Naive B cell (primary cell): ENCODE data around the gene ITIH1. TPM values are rescaled to one million over a fixed set of nuclear protein-coding genes. Genes with fewer than 3 reads are reported as not detected.

ENCODE experiments used
- ATAC-seq, 2 donors: fragments of 150-1000 bp; cut with Tn5 transposase; 2 replicates each; pipeline ENCODE4 v1.10.0; 2021; ENCODE audit warnings: low read depth in 2 of 2, mild to moderate bottlenecking in 2 of 2, moderate library complexity in 2 of 2
- DNase-seq: peaks from one replicate; pipeline ENCODE4 v3.0.0; 2022
- H3K27ac Mint-ChIP-seq, 6 donors: one replicate each; pipeline ENCODE4 v1.8.0; 2020 to 2022; ENCODE audit warnings: mild to moderate bottlenecking in 6 of 6, mixed read lengths in 6 of 6, moderate library complexity in 5 of 6, inconsistent platforms in 2 of 6
- H3K27me3 Mint-ChIP-seq, 3 donors: one replicate each; pipeline ENCODE4 v1.8.0; 2021 to 2022; ENCODE audit warnings: mixed read lengths in 3 of 3, mild to moderate bottlenecking in 1 of 3
- H3K36me3 Mint-ChIP-seq, 2 donors: one replicate each; pipeline ENCODE4 v1.8.0; 2020 to 2022; ENCODE audit warnings: mixed read lengths in 2 of 2, inconsistent platforms in 1 of 2, mild to moderate bottlenecking in 1 of 2
- H3K4me1 Mint-ChIP-seq, 3 donors: one replicate each; pipeline ENCODE4 v1.8.0; 2020 to 2022; ENCODE audit warnings: mixed read lengths in 3 of 3, inconsistent platforms in 1 of 3, mild to moderate bottlenecking in 1 of 3, moderate library complexity in 1 of 3
- H3K4me3 Mint-ChIP-seq, 8 donors: one replicate each; pipeline ENCODE4 v1.8.0; 2020 to 2022; ENCODE audit warnings: mild to moderate bottlenecking in 8 of 8, mixed read lengths in 8 of 8, moderate library complexity in 8 of 8, inconsistent platforms in 2 of 8
- H3K9me3 Mint-ChIP-seq, 7 donors: one replicate each; pipeline ENCODE4 v1.8.0; 2020 to 2022; ENCODE audit warnings: mixed read lengths in 7 of 7, mild to moderate bottlenecking in 5 of 7, inconsistent platforms in 2 of 7, moderate library complexity in 1 of 7
- polyA plus RNA-seq, 6 donors: library from polyadenylated mRNA; unstranded; fragments of 300-500 nt; fragmentation: Illumina TruSeq; gene quantifications; one replicate each; pipeline ENCODE4 v1.2.3, GENCODE V29; 2021; ENCODE audit warnings: low read depth in 6 of 6

ITIH1 gene
- polyA plus RNA-seq, 6 donors from 2014 or later = 1.7 to 3.7 TPM; not detected in 4

DNA sequence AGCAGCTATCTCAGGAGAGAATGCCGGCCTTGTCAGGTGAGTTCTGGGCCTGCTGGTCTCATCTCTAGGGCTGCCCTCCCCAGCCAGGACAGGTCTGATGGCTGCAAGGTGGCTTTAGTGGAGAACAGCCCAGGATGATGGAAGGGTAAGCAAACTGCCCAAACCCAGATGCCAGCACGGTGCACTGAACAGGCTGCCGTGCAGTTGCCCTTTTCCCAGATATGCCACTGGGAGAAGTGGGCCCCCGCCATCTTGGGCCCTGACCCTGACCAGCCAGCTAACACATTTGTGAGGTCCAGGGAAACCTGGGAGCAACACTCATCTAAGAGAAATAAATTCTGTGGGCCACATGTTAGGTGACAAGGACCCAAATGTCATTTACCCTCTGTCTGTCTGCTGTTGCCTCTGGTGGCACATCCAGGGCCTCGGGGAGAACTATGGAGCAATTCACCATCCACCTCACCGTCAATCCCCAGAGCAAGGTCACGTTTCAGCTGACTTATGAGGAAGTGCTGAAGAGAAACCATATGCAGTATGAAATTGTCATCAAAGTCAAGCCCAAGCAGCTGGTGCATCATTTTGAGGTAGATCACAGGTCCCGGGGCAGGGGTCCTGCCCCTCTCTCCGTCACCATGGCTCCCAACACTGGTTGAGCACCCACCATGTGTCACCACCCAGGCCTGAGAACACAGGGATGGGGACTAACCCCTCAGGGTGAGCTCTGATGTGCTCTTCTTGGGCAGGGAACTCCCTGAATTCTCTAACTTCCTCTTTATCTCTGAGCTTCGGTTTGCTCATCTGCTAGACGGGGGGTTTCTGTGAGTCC, 1.8 kb downstream of the ITIH1 start:
- Mint-ChIP-seq H3K36me3 (no peaks in the 10 kb centered on the region), H3K4me3 (peak overlapping the region in 7 of 8 donors; percentile 18 to 85 (median 34)), H3K27me3 (no peaks in the 10 kb centered on the region), H3K27ac (peak overlapping the region; percentile 96 to 100 (median 98)), H3K4me1 (peaks cover 16 to 26% (median 20%) of the 10 kb centered on the region in 3 donors), H3K9me3 (peaks cover 0 to 2% (median 0%) of the 10 kb centered on the region in 7 donors)
- peak; percentile 84 for DNase-seq
- ATAC-seq = peak; percentile 93 to 97

DNA sequence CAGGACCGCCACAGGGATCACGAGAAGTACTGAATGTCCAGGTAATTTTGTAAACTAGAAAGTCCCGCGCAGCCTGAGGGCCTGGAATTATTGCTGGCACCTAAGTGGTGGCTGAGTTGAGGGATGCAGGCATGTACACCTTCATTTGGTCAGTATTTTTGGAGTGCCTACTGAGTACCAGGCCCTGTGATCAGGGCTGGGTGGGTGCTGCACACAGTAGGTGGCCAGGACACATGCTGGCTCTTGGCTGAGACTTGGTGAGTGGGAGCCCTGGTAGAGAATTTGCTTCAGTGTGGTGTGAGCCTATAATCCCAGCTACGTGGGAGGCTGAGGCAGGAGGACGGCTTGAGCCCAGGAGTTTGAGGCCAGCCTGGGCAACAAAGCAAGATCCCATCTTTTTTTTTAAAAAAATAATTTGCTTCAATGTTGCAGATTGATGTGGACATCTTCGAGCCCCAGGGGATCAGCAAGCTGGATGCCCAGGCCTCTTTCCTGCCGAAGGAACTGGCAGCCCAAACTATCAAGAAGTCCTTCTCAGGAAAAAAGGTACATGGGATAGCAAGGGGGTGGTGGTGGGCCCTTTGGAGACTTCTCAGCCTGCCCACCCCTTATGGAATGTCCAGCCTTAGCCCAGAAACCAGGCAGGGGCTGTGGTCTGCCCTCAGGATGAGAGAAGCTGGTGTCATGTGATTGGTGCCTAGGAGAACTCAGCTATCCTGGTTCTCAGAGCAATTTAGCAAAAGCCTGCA, 2.6 kb downstream of the ITIH1 start:
- DNase-seq = no peak
- H3K9me3 Mint-ChIP-seq = peaks cover 0 to 2% (median 0%) of the 10 kb centered on the region in 7 donors
- H3K36me3 Mint-ChIP-seq = no peaks in the 10 kb centered on the region
- peak overlapping the region in 6 of 8 donors; percentile 18 to 80 (median 29) for H3K4me3 Mint-ChIP-seq
- H3K27ac Mint-ChIP-seq = peak overlapping the region; percentile 96 to 100 (median 98)
- H3K4me1 Mint-ChIP-seq = peaks cover 16 to 26% (median 20%) of the 10 kb centered on the region in 3 donors
- no peak for ATAC-seq
- no peaks in the 10 kb centered on the region for H3K27me3 Mint-ChIP-seq

DNA sequence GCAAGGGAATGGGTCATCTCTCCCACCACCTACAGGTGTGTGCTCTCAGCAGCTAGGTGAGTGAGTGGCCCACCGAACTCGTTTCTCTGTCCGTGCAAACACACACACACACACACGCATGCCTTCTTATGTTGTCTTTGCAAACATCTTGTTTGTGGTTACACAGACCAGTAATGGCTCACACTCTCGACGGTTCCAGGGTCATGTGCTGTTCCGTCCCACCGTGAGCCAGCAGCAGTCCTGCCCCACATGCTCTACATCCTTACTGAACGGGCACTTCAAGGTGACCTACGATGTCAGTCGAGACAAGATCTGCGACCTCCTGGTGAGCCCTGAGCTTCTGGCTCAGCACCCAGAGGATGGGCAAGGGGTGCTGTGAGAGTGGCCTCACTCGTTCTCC, 4.3 kb downstream of the ITIH1 start:
- Mint-ChIP-seq H3K27me3 (no peaks in the 10 kb centered on the region), H3K36me3 (no peaks in the 10 kb centered on the region)
- DNase-seq = no peak

DNA sequence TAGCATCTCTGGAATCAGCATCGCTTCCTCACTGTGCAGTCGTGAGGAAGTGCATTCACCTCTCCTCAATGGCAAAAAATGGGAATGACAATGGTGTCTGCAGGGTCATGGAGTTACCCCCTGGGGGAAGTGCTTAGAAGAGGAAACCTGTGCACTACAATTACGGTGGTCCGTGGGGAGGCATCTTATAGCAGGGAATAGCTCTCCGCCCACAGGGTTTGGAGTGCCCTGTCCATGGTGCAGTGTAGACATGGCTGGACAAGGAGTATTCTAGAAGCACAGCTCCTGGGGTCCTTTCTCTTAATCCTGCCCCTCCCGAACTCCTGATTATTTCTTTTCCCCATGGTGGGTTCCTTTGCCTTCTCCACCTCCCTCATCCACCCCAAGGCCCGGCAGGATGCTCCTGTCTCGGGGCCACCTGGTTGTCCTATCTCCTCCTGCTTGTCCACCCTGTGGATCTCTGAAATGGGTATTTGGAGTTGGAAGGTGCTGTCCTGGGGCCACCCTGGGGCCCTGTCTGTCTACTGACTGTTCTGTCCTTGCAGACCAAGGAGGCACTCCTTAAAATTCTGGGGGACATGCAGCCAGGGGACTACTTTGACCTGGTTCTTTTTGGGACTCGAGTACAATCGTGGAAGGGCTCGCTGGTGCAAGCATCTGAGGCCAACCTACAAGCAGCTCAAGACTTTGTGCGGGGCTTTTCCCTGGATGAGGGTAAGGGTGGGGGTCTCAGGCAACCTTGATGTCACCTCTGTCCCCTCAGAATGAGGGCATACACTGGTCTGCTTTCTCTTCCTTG, 5.2 kb downstream of the ITIH1 start:
- no peaks in the 10 kb centered on the region for H3K36me3 Mint-ChIP-seq
- H3K4me1 Mint-ChIP-seq = peaks cover 16 to 26% (median 20%) of the 10 kb centered on the region in 3 donors
- peaks cover 0 to 2% (median 0%) of the 10 kb centered on the region in 7 donors for H3K9me3 Mint-ChIP-seq
- H3K27ac Mint-ChIP-seq = peak overlapping the region in 5 of 6 donors; percentile 29 to 96 (median 86)
- ATAC-seq (no peak), DNase-seq (no peak)
- no peak overlapping the region for H3K4me3 Mint-ChIP-seq
- H3K27me3 Mint-ChIP-seq = no peaks in the 10 kb centered on the region

More for the DNA sequence above, 4.3 kb downstream of the ITIH1 start:
- ATAC-seq = no peak
- Mint-ChIP-seq H3K9me3 (peaks cover 0 to 2% (median 0%) of the 10 kb centered on the region in 7 donors), H3K4me1 (peaks cover 16 to 26% (median 20%) of the 10 kb centered on the region in 3 donors), H3K27ac (peak overlapping the region in 5 of 6 donors; percentile 29 to 100 (median 89)), H3K4me3 (no peak overlapping the region)

DNA sequence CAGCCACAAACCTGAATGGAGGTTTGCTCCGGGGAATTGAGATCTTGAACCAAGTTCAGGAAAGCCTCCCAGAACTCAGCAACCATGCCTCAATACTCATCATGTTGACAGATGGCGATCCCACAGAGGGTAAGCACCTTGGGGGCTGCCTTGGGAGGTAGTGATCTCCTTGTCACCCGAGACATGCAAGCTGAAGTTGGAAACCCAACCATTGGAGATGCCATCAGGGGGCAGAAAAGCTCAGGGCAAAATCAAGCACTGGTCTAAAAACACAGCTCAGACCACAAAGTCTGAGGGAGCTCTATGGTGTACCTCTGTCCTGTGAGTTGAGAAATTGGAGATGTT, 5.8 kb downstream of the ITIH1 start:
- no peaks in the 10 kb centered on the region for H3K36me3 Mint-ChIP-seq
- H3K4me3 Mint-ChIP-seq = no peak overlapping the region
- peaks cover 0 to 2% (median 0%) of the 10 kb centered on the region in 7 donors for H3K9me3 Mint-ChIP-seq
- peak overlapping the region in 1 of 6 donors; percentile 86 for H3K27ac Mint-ChIP-seq
- H3K27me3 Mint-ChIP-seq = no peaks in the 10 kb centered on the region
- ATAC-seq = no peak
- no peak for DNase-seq
- H3K4me1 Mint-ChIP-seq = peaks cover 16 to 26% (median 20%) of the 10 kb centered on the region in 3 donors

DNA sequence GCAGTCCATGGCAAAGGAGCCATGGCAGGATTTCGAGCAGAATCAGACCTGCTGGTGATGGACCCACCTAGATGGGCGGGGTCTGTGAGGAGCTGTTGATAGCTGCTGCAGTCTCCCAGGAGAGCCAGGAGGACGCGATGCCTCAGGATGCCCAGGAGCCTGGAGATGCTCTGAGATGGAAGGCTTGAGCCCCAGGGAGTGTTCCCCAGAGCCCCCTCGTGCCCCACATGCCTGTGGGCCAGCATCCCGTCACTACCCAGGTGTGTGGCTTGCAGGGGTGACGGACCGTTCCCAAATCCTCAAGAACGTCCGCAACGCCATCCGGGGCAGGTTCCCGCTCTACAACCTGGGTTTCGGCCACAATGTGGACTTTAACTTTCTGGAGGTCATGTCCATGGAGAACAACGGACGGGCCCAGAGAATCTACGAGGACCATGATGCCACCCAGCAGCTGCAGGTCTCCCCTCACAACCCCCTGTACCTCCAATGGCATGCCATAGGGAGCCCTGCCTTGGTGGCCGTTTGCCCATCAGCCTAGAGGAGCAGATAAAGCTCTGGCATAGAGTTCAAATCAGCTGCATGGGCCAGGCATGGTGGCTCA, 6.7 kb downstream of the ITIH1 start:
- Mint-ChIP-seq H3K4me1 (peaks cover 16 to 19% (median 18%) of the 10 kb centered on the region in 3 donors), H3K36me3 (no peaks in the 10 kb centered on the region), H3K27me3 (no peaks in the 10 kb centered on the region), H3K4me3 (no peak overlapping the region), H3K9me3 (peaks cover 0 to 2% (median 0%) of the 10 kb centered on the region in 7 donors), H3K27ac (peak overlapping the region in 1 of 6 donors; percentile 33)
- no peak for DNase-seq
- no peak for ATAC-seq

DNA sequence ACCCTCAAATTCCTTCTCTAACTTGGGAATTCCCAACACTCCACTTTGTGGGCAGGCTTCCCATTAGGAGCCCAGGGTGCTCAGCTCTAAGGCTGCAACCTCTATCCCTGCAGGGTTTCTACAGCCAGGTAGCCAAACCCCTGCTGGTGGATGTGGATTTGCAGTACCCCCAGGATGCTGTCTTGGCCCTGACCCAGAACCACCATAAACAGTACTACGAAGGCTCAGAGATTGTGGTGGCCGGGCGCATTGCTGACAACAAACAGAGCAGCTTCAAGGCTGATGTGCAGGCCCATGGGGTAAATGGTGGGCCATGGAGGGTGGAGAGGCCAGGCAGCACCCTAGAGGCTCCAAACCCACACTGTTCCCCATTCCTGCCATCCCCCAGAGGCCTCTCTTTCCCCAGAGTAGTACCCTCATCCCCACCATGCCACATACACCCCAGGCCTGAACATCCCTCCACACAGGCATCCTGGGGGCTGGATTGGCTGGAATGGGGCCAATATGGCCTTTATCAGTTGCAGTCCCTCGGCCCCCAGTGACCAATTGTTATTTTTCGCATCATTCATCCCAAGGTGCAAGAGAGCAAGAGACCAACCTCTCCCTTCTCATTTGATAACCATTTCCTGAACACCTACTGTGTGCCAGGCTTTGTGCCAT, 7.7 kb downstream of the ITIH1 start:
- H3K4me1 Mint-ChIP-seq = peaks cover 7 to 10% (median 8%) of the 10 kb centered on the region in 3 donors
- H3K27me3 Mint-ChIP-seq = no peaks in the 10 kb centered on the region
- H3K27ac Mint-ChIP-seq = peak overlapping the region in 1 of 6 donors; percentile 39
- DNase-seq (no peak), ATAC-seq (no peak)
- H3K4me3 Mint-ChIP-seq = no peak overlapping the region
- H3K36me3 Mint-ChIP-seq = no peaks in the 10 kb centered on the region
- H3K9me3 Mint-ChIP-seq = peaks cover 0 to 2% (median 0%) of the 10 kb centered on the region in 7 donors

DNA sequence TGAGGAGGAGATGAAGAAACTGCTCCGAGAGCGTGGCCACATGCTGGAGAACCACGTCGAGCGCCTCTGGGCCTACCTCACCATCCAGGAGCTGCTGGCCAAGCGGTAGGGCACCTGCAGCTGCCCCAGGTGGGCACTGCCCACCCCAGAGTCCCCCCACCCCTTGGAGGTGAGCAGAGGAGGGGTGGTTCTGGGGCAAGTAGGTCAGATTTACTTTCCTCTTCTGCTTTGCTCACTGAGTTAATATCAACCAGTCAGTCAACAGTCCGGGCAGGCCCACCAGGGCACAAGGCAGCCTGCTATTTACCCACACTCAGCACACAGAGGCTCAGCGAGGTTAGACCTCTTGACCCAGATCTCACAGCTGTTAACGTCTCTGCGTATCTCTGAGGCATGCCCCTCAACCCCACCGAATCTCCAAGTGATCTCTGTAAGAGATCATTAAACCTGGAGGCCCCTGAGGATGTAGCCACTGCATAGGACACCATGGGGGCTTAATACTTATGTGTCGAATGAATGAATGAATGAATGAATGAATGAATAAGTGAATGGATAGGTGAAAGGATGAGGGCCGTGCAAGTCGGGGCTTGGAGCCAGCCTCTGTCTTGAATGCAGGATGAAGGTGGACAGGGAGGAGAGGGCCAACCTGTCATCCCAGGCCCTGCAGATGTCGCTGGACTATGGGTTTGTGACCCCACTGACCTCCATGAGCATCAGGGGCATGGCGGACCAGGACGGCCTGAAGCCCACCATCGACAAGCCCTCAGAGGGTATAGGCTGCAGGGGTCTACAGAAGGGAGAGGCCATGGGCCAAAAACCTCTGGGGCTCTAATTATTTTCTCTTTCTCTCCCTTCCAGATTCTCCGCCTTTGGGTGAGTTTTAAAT, 9.2 kb downstream of the ITIH1 start:
- no peaks in the 10 kb centered on the region for H3K36me3 Mint-ChIP-seq
- no peak for ATAC-seq
- no peak for DNase-seq
- H3K4me1 Mint-ChIP-seq = peaks cover 0 to under 1% (median 0%) of the 10 kb centered on the region in 3 donors
- H3K27me3 Mint-ChIP-seq = no peaks in the 10 kb centered on the region
- peaks cover 0 to 2% (median 0%) of the 10 kb centered on the region in 7 donors for H3K9me3 Mint-ChIP-seq
- no peak overlapping the region for H3K27ac Mint-ChIP-seq
- no peak overlapping the region for H3K4me3 Mint-ChIP-seq

DNA sequence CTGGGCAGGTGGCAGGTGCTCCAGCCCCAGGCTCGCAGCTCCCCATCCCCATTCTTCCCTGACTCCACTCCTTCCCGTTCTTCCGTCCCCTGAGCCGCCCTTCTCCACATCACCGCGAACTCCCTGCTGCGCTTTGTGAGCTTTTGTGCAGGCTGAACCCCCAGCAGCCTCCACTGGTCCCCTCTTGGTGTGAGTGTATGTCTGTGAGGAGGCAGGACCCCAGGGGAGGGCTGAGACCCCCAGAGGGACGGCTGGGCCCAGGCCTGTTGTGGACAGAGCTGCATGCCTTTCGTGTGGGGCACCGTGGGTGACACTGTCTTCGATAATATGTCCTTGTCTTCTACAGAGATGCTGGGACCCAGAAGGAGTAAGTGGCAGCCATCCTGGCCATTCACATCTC, 9.8 kb downstream of the ITIH1 start:
- Mint-ChIP-seq H3K36me3 (no peaks in the 10 kb centered on the region), H3K4me1 (no peaks in the 10 kb centered on the region), H3K27me3 (no peaks in the 10 kb centered on the region), H3K27ac (peak overlapping the region in 1 of 6 donors; percentile 62), H3K4me3 (no peak overlapping the region), H3K9me3 (peaks cover 0 to 2% (median 0%) of the 10 kb centered on the region in 7 donors)
- ATAC-seq (no peak), DNase-seq (no peak)

DNA sequence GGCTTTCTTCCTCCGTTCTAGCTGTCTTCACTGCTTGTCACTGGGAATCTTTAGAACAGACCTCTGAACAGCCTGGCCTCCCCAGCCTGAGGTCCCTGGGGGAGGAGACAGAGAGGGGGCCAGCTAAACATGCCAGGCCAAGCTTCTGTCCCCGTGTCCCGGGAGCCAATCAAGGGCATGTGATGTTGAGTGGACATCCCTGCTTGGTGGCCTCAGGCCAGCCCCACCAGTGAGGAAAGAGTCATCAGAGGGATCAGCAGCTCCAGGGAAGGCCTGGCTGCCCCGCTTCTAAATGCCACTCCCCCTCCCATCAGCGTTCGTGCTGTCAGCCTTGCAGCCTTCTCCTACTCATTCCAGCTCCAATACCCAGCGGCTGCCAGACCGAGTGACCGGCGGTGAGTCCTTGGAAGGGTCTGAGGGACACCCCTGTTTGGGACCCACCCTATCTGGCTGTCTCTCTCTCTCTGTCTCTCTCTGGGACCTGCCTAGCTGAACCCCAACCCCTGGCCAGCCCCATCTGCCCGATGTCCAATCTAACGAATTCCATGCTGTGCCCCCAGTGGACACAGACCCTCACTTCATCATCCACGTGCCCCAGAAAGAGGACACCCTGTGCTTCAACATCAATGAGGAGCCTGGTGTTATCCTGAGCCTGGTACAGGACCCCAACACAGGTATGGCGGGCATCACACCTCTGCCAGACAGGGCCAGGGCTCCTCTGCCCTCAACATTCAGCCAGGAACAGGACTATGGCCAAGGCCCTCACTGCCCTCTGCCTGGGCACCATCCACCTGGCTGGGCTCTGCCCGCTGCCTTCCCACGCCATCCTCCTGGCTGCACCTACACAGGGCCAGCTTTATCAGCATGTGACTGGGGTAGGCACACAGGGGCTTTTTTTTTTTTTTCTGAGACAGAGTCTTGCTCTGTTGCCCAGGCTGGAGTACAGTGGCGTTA, 10.6 kb downstream of the ITIH1 start:
- Mint-ChIP-seq H3K27ac (peak overlapping the region in 2 of 6 donors; percentile 15 to 57), H3K9me3 (peaks cover 0 to 2% (median 0%) of the 10 kb centered on the region in 7 donors), H3K36me3 (no peaks in the 10 kb centered on the region), H3K4me3 (peak overlapping the region in 1 of 8 donors; percentile 77), H3K27me3 (no peaks in the 10 kb centered on the region), H3K4me1 (no peaks in the 10 kb centered on the region)
- DNase-seq (no peak), ATAC-seq (no peak)
